GM15510 (cell line): Measurements from ENCODE around the gene ARAP1.

Experiments
- POLR2A ChIP-seq: IDR thresholded peaks from 3 replicates; pipeline ENCODE4 v1.6.1; 2011; ENCODE audit warnings: borderline replicate concordance; ENCODE audit not compliant: insufficient read length; ENCODE audit errors: extremely low read depth

The ARAP1 gene

DNA sequence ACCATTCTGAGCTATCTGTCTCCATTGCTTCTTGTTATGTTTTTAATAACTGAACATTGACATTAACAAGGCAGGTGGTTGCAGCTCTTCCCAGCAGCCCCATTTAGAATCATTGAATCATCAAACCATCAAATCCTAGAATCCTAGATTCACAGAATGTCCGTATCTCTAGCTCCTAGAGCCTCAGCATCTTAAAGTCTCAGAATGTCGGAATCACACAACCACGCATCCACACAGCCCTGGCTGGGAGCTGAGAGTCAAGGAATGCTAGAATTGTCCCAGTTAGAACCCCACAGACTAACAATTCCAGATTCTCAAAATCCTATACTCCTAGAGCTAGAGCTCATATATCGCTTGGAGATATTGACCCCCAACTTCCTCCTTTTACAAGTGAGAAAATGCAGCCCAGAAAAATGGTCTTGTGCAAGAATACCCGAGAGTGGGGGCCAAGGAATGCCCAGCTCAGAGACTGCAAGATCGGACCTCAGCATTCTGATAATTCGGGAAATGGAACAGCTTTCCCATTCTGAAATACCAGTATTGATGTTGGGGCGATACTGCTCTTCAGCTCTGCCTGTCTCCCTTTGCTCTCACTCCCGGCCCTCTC is 116.8 kb downstream of the ARAP1 start:
- no peak for TF ChIP-seq POLR2A
